GM23338 (cell line): ENCODE measurements around the gene SFMBT2. TPM values are rescaled to one million over a fixed set of nuclear protein-coding genes. Genes with fewer than 3 reads are reported as not detected.

Source experiments
- ATAC-seq: fragments of 200-7000 bp; cut with Tn5 transposase; 3 replicates; pipeline ENCODE4 v1.9.1; 2020
- DNase-seq: peaks from one replicate; pipeline ENCODE4 v3.0.0-alpha.2; 2015; ENCODE audit warnings: low spot score
- H2AFZ ChIP-seq: fragments of 200-600 bp; sonication (generic); 2 replicates; pipeline ENCODE4 v1.8.0; 2016; ENCODE audit warnings: antibody characterized with exemption, mild to moderate bottlenecking, moderate library complexity
- H3F3A ChIP-seq: fragments of 200-600 bp; sonication (generic); replicated peaks from 2 replicates; pipeline ENCODE4 v1.8.0; 2017; ENCODE audit warnings: antibody characterized with exemption, mixed run types, low read depth
- H3K27ac ChIP-seq: fragments of 200-600 bp; sonication (generic); 2 replicates; pipeline ENCODE4 v1.6.1; 2016; ENCODE audit warnings: low read depth
- H3K27me3 ChIP-seq: fragments of 200-600 bp; sonication (generic); 2 replicates; pipeline ENCODE4 v1.8.0; 2016; ENCODE audit warnings: mild to moderate bottlenecking, mixed run types, moderate library complexity; ENCODE audit not compliant: insufficient read depth
- H3K36me3 ChIP-seq: fragments of 200-600 bp; sonication (generic); 2 replicates; pipeline ENCODE4 v1.8.0; 2016; ENCODE audit warnings: mild to moderate bottlenecking; ENCODE audit not compliant: insufficient read depth
- H3K4me1 ChIP-seq: fragments of 200-600 bp; sonication (generic); 2 replicates; pipeline ENCODE4 v1.8.0; 2016; ENCODE audit warnings: mild to moderate bottlenecking, moderate library complexity; ENCODE audit not compliant: insufficient read depth
- H3K4me2 ChIP-seq: fragments of 200-600 bp; sonication (generic); 2 replicates; pipeline ENCODE4 v1.7.1; 2017; ENCODE audit warnings: mixed run types
- H3K4me3 ChIP-seq: fragments of 200-600 bp; sonication (generic); 2 replicates; pipeline ENCODE4 v1.6.1; 2016; ENCODE audit warnings: mixed run types
- H3K79me2 ChIP-seq: fragments of 200-600 bp; sonication (generic); replicated peaks from 2 replicates; pipeline ENCODE4 v1.8.0; 2017; ENCODE audit warnings: mild to moderate bottlenecking; ENCODE audit not compliant: insufficient read depth
- H3K9me2 ChIP-seq: fragments of 200-600 bp; sonication (generic); 2 replicates; pipeline ENCODE4 v1.8.0; 2017; ENCODE audit not compliant: insufficient read depth
- H4K20me1 ChIP-seq: fragments of 200-600 bp; sonication (generic); replicated peaks from 2 replicates; pipeline ENCODE4 v1.8.0; 2017; ENCODE audit warnings: mild to moderate bottlenecking; ENCODE audit not compliant: insufficient read depth
- H3K27ac Mint-ChIP-seq: 2 replicates; pipeline ENCODE4 v1.8.0; 2020; ENCODE audit warnings: inconsistent platforms, mild to moderate bottlenecking, moderate library complexity, mixed read lengths
- H3K27me3 Mint-ChIP-seq: 3 replicates; pipeline ENCODE4 v1.8.0; 2022; ENCODE audit warnings: low read depth, mild to moderate bottlenecking, moderate library complexity, mixed read lengths, inconsistent platforms; ENCODE audit not compliant: insufficient read depth, poor library complexity
- H3K36me3 Mint-ChIP-seq: 3 replicates; pipeline ENCODE4 v1.8.0; 2021; ENCODE audit warnings: low read depth, mild to moderate bottlenecking, inconsistent platforms, moderate library complexity, mixed read lengths
- H3K4me1 Mint-ChIP-seq: 3 replicates; pipeline ENCODE4 v1.8.0; 2020; ENCODE audit warnings: mild to moderate bottlenecking, inconsistent platforms, mixed read lengths
- H3K4me3 Mint-ChIP-seq: 3 replicates; pipeline ENCODE4 v1.8.0; 2021; ENCODE audit warnings: moderate library complexity, mild to moderate bottlenecking, inconsistent platforms, mixed read lengths
- H3K9me3 Mint-ChIP-seq: 3 replicates; pipeline ENCODE4 v1.8.0; 2020; ENCODE audit warnings: moderate library complexity, mild to moderate bottlenecking, inconsistent platforms, mixed read lengths
- CREB1 ChIP-seq: fragments of 250-450 bp; sonication (Bioruptor Pico); IDR thresholded peaks from 2 replicates; pipeline ENCODE4 v1.5.0; 2020; ENCODE audit warnings: low read depth, mild to moderate bottlenecking, moderate library complexity
- CTCF ChIP-seq, 2 experiments: fragments of 200-600 bp in 1 of 2; sonication (generic) in 1 of 2; conservative IDR thresholded peaks; 2 replicates each; pipeline versions ENCODE4 v1.5.1 to v1.6.1; 2016 to 2017; ENCODE audit warnings: antibody characterized with exemption in 2 of 2, low read depth in 2 of 2, mild to moderate bottlenecking in 2 of 2, moderate library complexity in 1 of 2
- ETS1 ChIP-seq: IDR thresholded peaks from 2 replicates; pipeline ENCODE4 v1.6.1; 2016; ENCODE audit warnings: antibody characterized with exemption
- EZH2phosphoT487 ChIP-seq: fragments of 200-600 bp; sonication (generic); IDR thresholded peaks from one replicate; pipeline ENCODE4 v1.8.1; 2018; ENCODE audit warnings: antibody characterized with exemption; ENCODE audit not compliant: unreplicated experiment
- JUNB ChIP-seq: IDR thresholded peaks from one replicate; pipeline ENCODE4 v1.6.1; 2016; ENCODE audit warnings: antibody characterized with exemption; ENCODE audit not compliant: unreplicated experiment
- NANOG ChIP-seq: IDR thresholded peaks from 2 replicates; pipeline ENCODE4 v1.6.1; 2016; ENCODE audit warnings: antibody characterized with exemption, borderline replicate concordance
- POLR2AphosphoS5 ChIP-seq: IDR thresholded peaks from 2 replicates; pipeline ENCODE4 v1.6.1; 2016; ENCODE audit warnings: antibody characterized with exemption, low read depth
- ZNF331 ChIP-seq: fragments of 250-450 bp; sonication (Bioruptor Pico); IDR thresholded peaks from 2 replicates; pipeline ENCODE4 v1.5.0; 2020; ENCODE audit warnings: low read depth, mild to moderate bottlenecking, moderate library complexity
- polyA plus RNA-seq: library from polyadenylated mRNA; unstranded; fragments of >200 nt; fragmentation: Nextera tagmentation; extraction: Ambion mirVana; gene quantifications from 2 replicates; pipeline ENCODE4 v1.2.1, GENCODE V29; 2016
- total RNA-seq: library from RNA; depleted of rRNA; stranded (reverse); fragments of >200 nt; shearing (Covaris generic); gene quantifications from 2 replicates; pipeline ENCODE4 v1.2.3, GENCODE V29; 2014
- TF ChIP-seq, protein P1 (sequence below): fragments of 250-450 bp; sonication (Bioruptor Pico); IDR thresholded peaks from 2 replicates; pipeline ENCODE4 v1.5.0; 2020; ENCODE audit warnings: mild to moderate bottlenecking, moderate library complexity
- TF ChIP-seq, protein P2 (sequence below): IDR thresholded peaks from one replicate; pipeline ENCODE4 v1.6.1; 2018; ENCODE audit warnings: antibody characterized with exemption; ENCODE audit not compliant: unreplicated experiment

The SFMBT2 gene
- total and polyA plus RNA-seq, 2 experiments from 2014 or later = 2.7 to 6.7 TPM

- TF ChIP-seq, protein P1, sequence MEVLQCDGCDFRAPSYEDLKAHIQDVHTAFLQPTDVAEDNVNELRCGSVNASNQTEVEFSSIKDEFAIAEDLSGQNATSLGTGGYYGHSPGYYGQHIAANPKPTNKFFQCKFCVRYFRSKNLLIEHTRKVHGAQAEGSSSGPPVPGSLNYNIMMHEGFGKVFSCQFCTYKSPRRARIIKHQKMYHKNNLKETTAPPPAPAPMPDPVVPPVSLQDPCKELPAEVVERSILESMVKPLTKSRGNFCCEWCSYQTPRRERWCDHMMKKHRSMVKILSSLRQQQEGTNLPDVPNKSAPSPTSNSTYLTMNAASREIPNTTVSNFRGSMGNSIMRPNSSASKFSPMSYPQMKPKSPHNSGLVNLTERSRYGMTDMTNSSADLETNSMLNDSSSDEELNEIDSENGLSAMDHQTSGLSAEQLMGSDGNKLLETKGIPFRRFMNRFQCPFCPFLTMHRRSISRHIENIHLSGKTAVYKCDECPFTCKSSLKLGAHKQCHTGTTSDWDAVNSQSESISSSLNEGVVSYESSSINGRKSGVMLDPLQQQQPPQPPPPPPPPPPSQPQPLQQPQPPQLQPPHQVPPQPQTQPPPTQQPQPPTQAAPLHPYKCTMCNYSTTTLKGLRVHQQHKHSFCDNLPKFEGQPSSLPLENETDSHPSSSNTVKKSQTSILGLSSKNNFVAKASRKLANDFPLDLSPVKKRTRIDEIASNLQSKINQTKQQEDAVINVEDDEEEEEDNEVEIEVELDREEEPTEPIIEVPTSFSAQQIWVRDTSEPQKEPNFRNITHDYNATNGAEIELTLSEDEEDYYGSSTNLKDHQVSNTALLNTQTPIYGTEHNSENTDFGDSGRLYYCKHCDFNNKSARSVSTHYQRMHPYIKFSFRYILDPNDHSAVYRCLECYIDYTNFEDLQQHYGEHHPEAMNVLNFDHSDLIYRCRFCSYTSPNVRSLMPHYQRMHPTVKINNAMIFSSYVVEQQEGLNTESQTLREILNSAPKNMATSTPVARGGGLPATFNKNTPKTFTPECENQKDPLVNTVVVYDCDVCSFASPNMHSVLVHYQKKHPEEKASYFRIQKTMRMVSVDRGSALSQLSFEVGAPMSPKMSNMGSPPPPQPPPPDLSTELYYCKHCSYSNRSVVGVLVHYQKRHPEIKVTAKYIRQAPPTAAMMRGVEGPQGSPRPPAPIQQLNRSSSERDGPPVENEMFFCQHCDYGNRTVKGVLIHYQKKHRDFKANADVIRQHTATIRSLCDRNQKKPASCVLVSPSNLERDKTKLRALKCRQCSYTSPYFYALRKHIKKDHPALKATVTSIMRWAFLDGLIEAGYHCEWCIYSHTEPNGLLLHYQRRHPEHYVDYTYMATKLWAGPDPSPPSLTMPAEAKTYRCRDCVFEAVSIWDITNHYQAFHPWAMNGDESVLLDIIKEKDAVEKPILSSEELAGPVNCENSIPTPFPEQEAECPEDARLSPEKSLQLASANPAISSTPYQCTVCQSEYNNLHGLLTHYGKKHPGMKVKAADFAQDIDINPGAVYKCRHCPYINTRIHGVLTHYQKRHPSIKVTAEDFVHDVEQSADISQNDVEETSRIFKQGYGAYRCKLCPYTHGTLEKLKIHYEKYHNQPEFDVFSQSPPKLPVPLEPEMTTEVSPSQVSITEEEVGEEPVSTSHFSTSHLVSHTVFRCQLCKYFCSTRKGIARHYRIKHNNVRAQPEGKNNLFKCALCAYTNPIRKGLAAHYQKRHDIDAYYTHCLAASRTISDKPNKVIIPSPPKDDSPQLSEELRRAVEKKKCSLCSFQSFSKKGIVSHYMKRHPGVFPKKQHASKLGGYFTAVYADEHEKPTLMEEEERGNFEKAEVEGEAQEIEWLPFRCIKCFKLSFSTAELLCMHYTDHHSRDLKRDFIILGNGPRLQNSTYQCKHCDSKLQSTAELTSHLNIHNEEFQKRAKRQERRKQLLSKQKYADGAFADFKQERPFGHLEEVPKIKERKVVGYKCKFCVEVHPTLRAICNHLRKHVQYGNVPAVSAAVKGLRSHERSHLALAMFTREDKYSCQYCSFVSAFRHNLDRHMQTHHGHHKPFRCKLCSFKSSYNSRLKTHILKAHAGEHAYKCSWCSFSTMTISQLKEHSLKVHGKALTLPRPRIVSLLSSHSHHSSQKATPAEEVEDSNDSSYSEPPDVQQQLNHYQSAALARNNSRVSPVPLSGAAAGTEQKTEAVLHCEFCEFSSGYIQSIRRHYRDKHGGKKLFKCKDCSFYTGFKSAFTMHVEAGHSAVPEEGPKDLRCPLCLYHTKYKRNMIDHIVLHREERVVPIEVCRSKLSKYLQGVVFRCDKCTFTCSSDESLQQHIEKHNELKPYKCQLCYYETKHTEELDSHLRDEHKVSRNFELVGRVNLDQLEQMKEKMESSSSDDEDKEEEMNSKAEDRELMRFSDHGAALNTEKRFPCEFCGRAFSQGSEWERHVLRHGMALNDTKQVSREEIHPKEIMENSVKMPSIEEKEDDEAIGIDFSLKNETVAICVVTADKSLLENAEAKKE = no peak
- TF ChIP-seq ZNF331 (no peak), NANOG (no peak), EZH2phosphoT487 (no peak)
These were observed 38.3 kb upstream of the SFMBT2 start (continued) for GRCh38 chr10:7449063-7449695.

DNA sequence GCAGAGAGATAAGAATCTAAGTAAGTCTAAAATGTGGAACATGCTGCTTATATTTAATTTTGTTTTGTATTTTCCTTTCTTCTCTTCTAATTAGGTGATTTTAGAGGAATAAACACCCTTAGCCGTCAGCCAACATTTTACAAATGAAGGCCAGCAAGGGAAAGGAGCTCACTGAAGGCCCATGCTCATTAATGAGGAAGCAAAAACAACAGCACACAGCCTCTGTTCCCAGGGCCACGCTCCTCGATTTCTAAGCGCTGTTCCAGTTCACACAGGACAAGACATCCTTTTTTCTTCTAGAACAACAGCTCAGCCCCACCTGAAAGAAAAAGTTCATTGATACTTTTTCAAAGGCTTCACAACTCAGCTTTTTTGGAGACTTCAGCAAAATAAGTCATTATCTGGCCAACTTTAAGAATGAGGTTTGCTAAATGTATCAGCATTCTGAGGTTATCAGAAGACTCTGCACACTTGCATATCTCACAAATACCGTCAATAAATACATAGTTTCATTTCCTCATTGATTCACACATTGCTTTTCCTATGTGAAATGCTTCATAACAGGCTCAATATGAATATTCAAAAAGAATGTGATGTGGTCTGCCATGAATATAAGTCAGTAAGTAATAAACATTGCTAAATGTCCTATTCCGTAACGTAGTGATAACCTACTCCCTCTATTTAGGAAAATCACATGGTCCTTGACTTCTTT lies 34.8 kb upstream of the SFMBT2 start:
- Histone ChIP-seq H3K4me2 (no peak overlapping the region), H3K9me2 (no peaks in the 10 kb centered on the region), H3F3A (no peaks in the 10 kb centered on the region), H3K79me2 (no peaks in the 10 kb centered on the region), H3K4me3 (no peak overlapping the region), H3K36me3 (peaks cover 18% of the 10 kb centered on the region; the same call in 1 of the 2 replicates), H3K27me3 (no peaks in the 10 kb centered on the region), H3K27ac (no peak overlapping the region), H2AFZ (no peak overlapping the region), H3K4me1 (peaks cover 7% of the 10 kb centered on the region), H4K20me1 (no peaks in the 10 kb centered on the region)
- ATAC-seq = no peak
- H3K4me3 Mint-ChIP-seq = no peak overlapping the region
- peaks cover 28% of the 10 kb centered on the region for H3K9me3 Mint-ChIP-seq
- H3K4me1 Mint-ChIP-seq = peaks cover 13% of the 10 kb centered on the region; the same call in 2 of the 3 replicates
- no peak overlapping the region for H3K27ac Mint-ChIP-seq
- no peaks in the 10 kb centered on the region for H3K27me3 Mint-ChIP-seq
- TF ChIP-seq POLR2AphosphoS5 = no peak
- no peak for TF ChIP-seq EZH2phosphoT487
- TF ChIP-seq CTCF (conservative IDR thresholded peaks at IDR 0.05; ENCODE audit: low read depth in 2 of 2) = no peak
- TF ChIP-seq ETS1 = no peak
- TF ChIP-seq JUNB = no peak
- TF ChIP-seq, protein P2, sequence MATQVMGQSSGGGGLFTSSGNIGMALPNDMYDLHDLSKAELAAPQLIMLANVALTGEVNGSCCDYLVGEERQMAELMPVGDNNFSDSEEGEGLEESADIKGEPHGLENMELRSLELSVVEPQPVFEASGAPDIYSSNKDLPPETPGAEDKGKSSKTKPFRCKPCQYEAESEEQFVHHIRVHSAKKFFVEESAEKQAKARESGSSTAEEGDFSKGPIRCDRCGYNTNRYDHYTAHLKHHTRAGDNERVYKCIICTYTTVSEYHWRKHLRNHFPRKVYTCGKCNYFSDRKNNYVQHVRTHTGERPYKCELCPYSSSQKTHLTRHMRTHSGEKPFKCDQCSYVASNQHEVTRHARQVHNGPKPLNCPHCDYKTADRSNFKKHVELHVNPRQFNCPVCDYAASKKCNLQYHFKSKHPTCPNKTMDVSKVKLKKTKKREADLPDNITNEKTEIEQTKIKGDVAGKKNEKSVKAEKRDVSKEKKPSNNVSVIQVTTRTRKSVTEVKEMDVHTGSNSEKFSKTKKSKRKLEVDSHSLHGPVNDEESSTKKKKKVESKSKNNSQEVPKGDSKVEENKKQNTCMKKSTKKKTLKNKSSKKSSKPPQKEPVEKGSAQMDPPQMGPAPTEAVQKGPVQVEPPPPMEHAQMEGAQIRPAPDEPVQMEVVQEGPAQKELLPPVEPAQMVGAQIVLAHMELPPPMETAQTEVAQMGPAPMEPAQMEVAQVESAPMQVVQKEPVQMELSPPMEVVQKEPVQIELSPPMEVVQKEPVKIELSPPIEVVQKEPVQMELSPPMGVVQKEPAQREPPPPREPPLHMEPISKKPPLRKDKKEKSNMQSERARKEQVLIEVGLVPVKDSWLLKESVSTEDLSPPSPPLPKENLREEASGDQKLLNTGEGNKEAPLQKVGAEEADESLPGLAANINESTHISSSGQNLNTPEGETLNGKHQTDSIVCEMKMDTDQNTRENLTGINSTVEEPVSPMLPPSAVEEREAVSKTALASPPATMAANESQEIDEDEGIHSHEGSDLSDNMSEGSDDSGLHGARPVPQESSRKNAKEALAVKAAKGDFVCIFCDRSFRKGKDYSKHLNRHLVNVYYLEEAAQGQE = no peak
- no peak for TF ChIP-seq CREB1
- peaks cover 25% of the 10 kb centered on the region; the same call in 2 of the 3 replicates for H3K36me3 Mint-ChIP-seq
- DNase-seq = no peak
